ENCODE data around the gene FAM50A.

Gene FAM50A

GRCh38 chrX:154426916-154427770 is 16.8 kb upstream of the FAM50A start:
- Histone ChIP-seq H3K18ac (ENCODE audit: low read length) (no peak overlapping the region), H2AK5ac (ENCODE audit: low read length) (no peak overlapping the region), H4K12ac (ENCODE audit: low read depth, low read length) (no peak overlapping the region), H3K4me2 (ENCODE audit: low read length) (peak overlapping the region; percentile 34), H3K4me1 (ENCODE audit: control insufficient read depth in 1 of 2, insufficient read depth in 2 of 2, low read length in 2 of 2) (peaks cover 18 to 24% of the 10 kb centered on the region in 2 experiments), H4K91ac (ENCODE audit: low read depth, low read length) (peak overlapping the region; percentile 24), H2BK5ac (ENCODE audit: low read depth, low read length, poor library complexity) (no peak overlapping the region), H3K14ac (ENCODE audit: low read length) (no peak overlapping the region), H2BK120ac (ENCODE audit: insufficient read depth, low read length, poor library complexity) (no peak overlapping the region), H3K9me3 (ENCODE audit: insufficient read depth, low read depth, low read length) (no peaks in the 10 kb centered on the region), H3K23ac (ENCODE audit: low read length) (no peak overlapping the region), H3K79me1 (ENCODE audit: low read length) (peaks cover 8% of the 10 kb centered on the region), H3K27ac (ENCODE audit: low read depth, low read length) (no peak overlapping the region), H3K79me2 (ENCODE audit: control insufficient read depth, insufficient read depth, low read length, poor library complexity) (peaks cover 5% of the 10 kb centered on the region), H2AFZ (ENCODE audit: insufficient read depth, low read length, poor library complexity) (no peak overlapping the region), H3K36me3 (ENCODE audit: control insufficient read depth in 1 of 2, insufficient read depth in 2 of 2, low read length in 2 of 2) (peaks cover 7 to 10% of the 10 kb centered on the region in 2 experiments), H3K4ac (ENCODE audit: low read depth, low read length) (no peak overlapping the region), H3K27me3 (ENCODE audit: insufficient read depth, low read length) (no peaks in the 10 kb centered on the region), H3K9ac (ENCODE audit: low read length) (no peak overlapping the region), H2BK12ac (ENCODE audit: low read length) (no peak overlapping the region), H3K4me3 (ENCODE audit: low read depth, low read length) (no peak overlapping the region), H4K8ac (ENCODE audit: low read depth, low read length) (no peak overlapping the region)
- DNase-seq, result peak in 1 of 2 donors; percentile 56
- no CpG with 5 or more reads among the region's 13 CpGs for WGBS (ENCODE audit: extremely low coverage, insufficient coverage, insufficient read length)

GRCh38 chrX:154428176-154429171 is 15.5 kb upstream of the FAM50A start, which contains the start of gene ATP6AP1:
TSS of gene ATP6AP1 (plus strand) at chrX:154428677. CDS start at chrX:154428693, 16 bp downstream.
- WGBS (ENCODE audit: extremely low coverage, insufficient coverage, insufficient read length), result no CpG with 5 or more reads among the region's 87 CpGs
- peaks cover 18 to 23% of the 10 kb centered on the region in 2 experiments for H3K36me3 ChIP-seq (ENCODE audit: control insufficient read depth in 1 of 2, insufficient read depth in 2 of 2, low read length in 2 of 2)
- H4K8ac ChIP-seq (ENCODE audit: low read depth, low read length), result peak within 1 kb of the TSS; percentile 77
- peak within 1 kb of the TSS; percentile 87 for H2AFZ ChIP-seq (ENCODE audit: insufficient read depth, low read length, poor library complexity)
- peak within 1 kb of the TSS; percentile 28 for H2BK5ac ChIP-seq (ENCODE audit: low read depth, low read length, poor library complexity)
- H2BK120ac ChIP-seq (ENCODE audit: insufficient read depth, low read length, poor library complexity), result peak within 1 kb of the TSS; percentile 16
- H3K4me2 ChIP-seq (ENCODE audit: low read length), result peak within 1 kb of the TSS; percentile 72
- H3K4me3 ChIP-seq (ENCODE audit: low read depth, low read length), result peak within 1 kb of the TSS; percentile 85
- H3K14ac ChIP-seq (ENCODE audit: low read length), result peak within 1 kb of the TSS; percentile 99
- no peak within 1 kb of the TSS for H3K23ac ChIP-seq (ENCODE audit: low read length)
- peak within 1 kb of the TSS; percentile 60 for H2BK12ac ChIP-seq (ENCODE audit: low read length)
- peak within 1 kb of the TSS; percentile 76 for H3K4ac ChIP-seq (ENCODE audit: low read depth, low read length)
- H3K27ac ChIP-seq (ENCODE audit: low read depth, low read length), result peak within 1 kb of the TSS; percentile 5
- no peaks in the 10 kb centered on the region for H3K27me3 ChIP-seq (ENCODE audit: insufficient read depth, low read length)
- peaks cover 18 to 24% of the 10 kb centered on the region in 2 experiments for H3K4me1 ChIP-seq (ENCODE audit: control insufficient read depth in 1 of 2, insufficient read depth in 2 of 2, low read length in 2 of 2)
- H3K79me1 ChIP-seq (ENCODE audit: low read length), result peaks cover 8% of the 10 kb centered on the region
- peak within 1 kb of the TSS; percentile 97 for H4K12ac ChIP-seq (ENCODE audit: low read depth, low read length)
- peaks cover 5% of the 10 kb centered on the region for H3K79me2 ChIP-seq (ENCODE audit: control insufficient read depth, insufficient read depth, low read length, poor library complexity)
- H4K91ac ChIP-seq (ENCODE audit: low read depth, low read length), result peak within 1 kb of the TSS; percentile 94
- H3K9me3 ChIP-seq (ENCODE audit: insufficient read depth, low read depth, low read length), result no peaks in the 10 kb centered on the region
- H3K9ac ChIP-seq (ENCODE audit: low read length), result peak within 1 kb of the TSS; percentile 85
- peak within 1 kb of the TSS; percentile 97 for H3K18ac ChIP-seq (ENCODE audit: low read length)
- H2AK5ac ChIP-seq (ENCODE audit: low read length), result peak within 1 kb of the TSS; percentile 54
- peak; percentile 87 to 90 for DNase-seq

DNA sequence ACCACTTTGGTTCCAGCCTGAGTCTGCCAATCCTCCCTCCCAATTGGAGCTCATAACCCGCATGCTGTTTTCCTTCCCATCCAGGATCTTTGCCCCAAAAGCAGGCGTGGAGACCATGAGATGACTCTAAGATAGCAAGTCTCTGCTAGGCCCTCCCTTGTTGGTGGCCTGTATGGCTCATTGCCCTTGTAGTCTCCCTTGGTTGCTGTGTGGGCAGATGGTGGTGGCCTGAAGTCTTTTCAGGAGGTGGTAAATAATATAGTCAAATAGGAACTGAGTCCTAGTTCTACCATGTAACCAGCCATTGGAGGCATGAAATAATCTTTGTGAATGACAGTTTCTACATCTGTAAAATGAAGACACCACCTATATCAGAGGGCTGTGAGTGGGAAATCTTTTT is 14.2 kb upstream of the FAM50A start:
- peaks cover 18 to 24% of the 10 kb centered on the region in 2 experiments for H3K4me1 ChIP-seq (ENCODE audit: control insufficient read depth in 1 of 2, insufficient read depth in 2 of 2, low read length in 2 of 2)
- peaks cover 8% of the 10 kb centered on the region for H3K79me1 ChIP-seq (ENCODE audit: low read length)
- peaks cover 30 to 33% of the 10 kb centered on the region in 2 experiments for H3K36me3 ChIP-seq (ENCODE audit: control insufficient read depth in 1 of 2, insufficient read depth in 2 of 2, low read length in 2 of 2)
- H2AK5ac ChIP-seq (ENCODE audit: low read length), result no peak overlapping the region
- no peak overlapping the region for H2BK120ac ChIP-seq (ENCODE audit: insufficient read depth, low read length, poor library complexity)
- no peak overlapping the region for H4K91ac ChIP-seq (ENCODE audit: low read depth, low read length)
- no peak overlapping the region for H2BK12ac ChIP-seq (ENCODE audit: low read length)
- H3K27me3 ChIP-seq (ENCODE audit: insufficient read depth, low read length), result no peaks in the 10 kb centered on the region
- H3K9ac ChIP-seq (ENCODE audit: low read length), result no peak overlapping the region
- no peak overlapping the region for H3K27ac ChIP-seq (ENCODE audit: low read depth, low read length)
- H3K4ac ChIP-seq (ENCODE audit: low read depth, low read length), result peak overlapping the region; percentile 1
- no peak overlapping the region for H3K14ac ChIP-seq (ENCODE audit: low read length)
- H4K12ac ChIP-seq (ENCODE audit: low read depth, low read length), result no peak overlapping the region
- no peak overlapping the region for H3K23ac ChIP-seq (ENCODE audit: low read length)
- peaks cover 5% of the 10 kb centered on the region for H3K79me2 ChIP-seq (ENCODE audit: control insufficient read depth, insufficient read depth, low read length, poor library complexity)
- DNase-seq, result no peak
- no peaks in the 10 kb centered on the region for H3K9me3 ChIP-seq (ENCODE audit: insufficient read depth, low read depth, low read length)
- H2AFZ ChIP-seq (ENCODE audit: insufficient read depth, low read length, poor library complexity), result no peak overlapping the region
- no peak overlapping the region for H4K8ac ChIP-seq (ENCODE audit: low read depth, low read length)
- no peak overlapping the region for H2BK5ac ChIP-seq (ENCODE audit: low read depth, low read length, poor library complexity)
- whole genome bisulfite sequencing (ENCODE audit: extremely low coverage, insufficient coverage, insufficient read length), result no CpG with 5 or more reads among the region's 2 CpGs
- no peak overlapping the region for H3K4me3 ChIP-seq (ENCODE audit: low read depth, low read length)
- no peak overlapping the region for H3K18ac ChIP-seq (ENCODE audit: low read length)
- H3K4me2 ChIP-seq (ENCODE audit: low read length), result peak overlapping the region; percentile 15

- H3K9me3 ChIP-seq (ENCODE audit: insufficient read depth, low read depth, low read length), result no peaks in the 10 kb centered on the region
- no peaks in the 10 kb centered on the region for H3K27me3 ChIP-seq (ENCODE audit: insufficient read depth, low read length)
- H3K79me2 ChIP-seq (ENCODE audit: control insufficient read depth, insufficient read depth, low read length, poor library complexity), result peaks cover 5% of the 10 kb centered on the region
- no peak overlapping the region for H2AK5ac ChIP-seq (ENCODE audit: low read length)
- no peak overlapping the region for H4K91ac ChIP-seq (ENCODE audit: low read depth, low read length)
- H3K14ac ChIP-seq (ENCODE audit: low read length), result peak overlapping the region; percentile 32
- H3K4me1 ChIP-seq (ENCODE audit: control insufficient read depth in 1 of 2, insufficient read depth in 2 of 2, low read length in 2 of 2), result peaks cover 18 to 24% of the 10 kb centered on the region in 2 experiments
- no CpG with 5 or more reads among the region's 6 CpGs for WGBS (ENCODE audit: extremely low coverage, insufficient coverage, insufficient read length)
- H2BK12ac ChIP-seq (ENCODE audit: low read length), result no peak overlapping the region
- H2BK120ac ChIP-seq (ENCODE audit: insufficient read depth, low read length, poor library complexity), result no peak overlapping the region
- no peak overlapping the region for H3K4me3 ChIP-seq (ENCODE audit: low read depth, low read length)
- no peak overlapping the region for H2BK5ac ChIP-seq (ENCODE audit: low read depth, low read length, poor library complexity)
- no peak overlapping the region for H3K9ac ChIP-seq (ENCODE audit: low read length)
- H3K4me2 ChIP-seq (ENCODE audit: low read length), result no peak overlapping the region
- no peak overlapping the region for H4K12ac ChIP-seq (ENCODE audit: low read depth, low read length)
- H3K27ac ChIP-seq (ENCODE audit: low read depth, low read length), result peak overlapping the region; percentile 52
- DNase-seq, result no peak
- H3K79me1 ChIP-seq (ENCODE audit: low read length), result peaks cover 8% of the 10 kb centered on the region
- H3K4ac ChIP-seq (ENCODE audit: low read depth, low read length), result no peak overlapping the region
- peaks cover 37 to 40% of the 10 kb centered on the region in 2 experiments for H3K36me3 ChIP-seq (ENCODE audit: control insufficient read depth in 1 of 2, insufficient read depth in 2 of 2, low read length in 2 of 2)
- no peak overlapping the region for H3K23ac ChIP-seq (ENCODE audit: low read length)
- H4K8ac ChIP-seq (ENCODE audit: low read depth, low read length), result peak overlapping the region; percentile 51
- H2AFZ ChIP-seq (ENCODE audit: insufficient read depth, low read length, poor library complexity), result no peak overlapping the region
- H3K18ac ChIP-seq (ENCODE audit: low read length), result no peak overlapping the region
Measured at GRCh38 chrX:154430479-154430878, 13.5 kb upstream of the FAM50A start.
